Ovary (tissue), 3 donors: ENCODE data around the gene EPG5.

Source experiments
- CTCF ChIP-seq, 3 donors: fragments of 450-650 bp in 2 of 3; fragments of 200-600 bp in 1 of 3; IDR thresholded peaks; one replicate each; pipeline versions ENCODE4 v1.5.1 to v1.8.0; 2016 to 2022; ENCODE audit warnings: antibody characterized with exemption in 3 of 3, mild to moderate bottlenecking in 1 of 3
- POLR2A ChIP-seq: fragments of 450-650 bp; IDR thresholded peaks from one replicate; pipeline ENCODE4 v1.6.1; 2017; ENCODE audit warnings: antibody characterized with exemption, mild to moderate bottlenecking, moderate library complexity
- donor health status: DM: no; HTN: no; CAD: no.

- TF ChIP-seq POLR2A (no peak), CTCF (IDR thresholded peaks at IDR 0.05) (no peak)
These were observed 50.8 kb downstream of the EPG5 start for GRCh38 chr18:45916302-45916701.
